DMS153 treated with DMSO at 0.1 percent for 48 hours (cell line): ENCODE results near the gene KCNJ12.

ENCODE experiments used
- DNase-seq: peaks from one replicate; lab custom pipeline; 2025; ENCODE audit not compliant: unreplicated experiment; lab: John Stamatoyannopoulos, UW

KCNJ12 gene

GRCh38 chr17:21463779-21464407 lies 87.7 kb downstream of the KCNJ12 start:
- no peak for DNase-seq

GRCh38 chr17:21464611-21465021 lies 88.5 kb downstream of the KCNJ12 start:
- no peak for DNase-seq

- no peak for DNase-seq
Measured at GRCh38 chr17:21466550-21466949, 90.4 kb downstream of the KCNJ12 start.

- DNase-seq: no peak
Measured at GRCh38 chr17:21467196-21467595, 91.0 kb downstream of the KCNJ12 start.

GRCh38 chr17:21467739-21468490 lies 91.8 kb downstream of the KCNJ12 start:
- DNase-seq: no peak
